HepG2 (cell line): ENCODE data around the gene ASB11.

Experiments
- U2AF2 ChIP-seq: fragments of 200-400 bp; formaldehyde crosslinking; IDR thresholded peaks from 2 replicates; pipeline ENCODE4 v1.6.1; 2017; ENCODE audit warnings: low read depth, mild to moderate bottlenecking, low read length
- TF ChIP-seq, protein P1 (sequence below): sonication (generic); formaldehyde crosslinking; IDR thresholded peaks from 2 replicates; pipeline ENCODE4 v1.5.0; 2020; ENCODE audit warnings: mild to moderate bottlenecking, missing genetic modification reagents, moderate library complexity

DNA sequence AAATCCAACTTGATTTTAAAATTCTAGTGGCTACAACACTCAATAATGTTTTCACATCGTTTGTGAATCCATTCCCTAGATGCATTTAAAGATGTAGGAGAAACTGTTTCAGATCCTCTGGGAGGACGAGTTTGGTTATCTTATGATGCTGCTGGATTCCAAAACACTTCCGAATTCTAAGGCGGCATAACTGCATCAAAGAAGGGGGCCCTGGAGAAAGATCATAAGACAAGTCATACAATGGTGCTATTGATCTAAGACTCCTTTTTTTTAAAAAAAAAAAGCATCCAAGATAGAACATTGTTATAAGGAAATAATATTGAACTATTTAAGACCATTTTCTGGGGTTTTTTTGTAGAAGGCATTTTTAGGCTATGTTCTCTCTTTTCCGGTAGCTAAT is 71.0 kb downstream of the ASB11 start:
- TF ChIP-seq, protein P1, sequence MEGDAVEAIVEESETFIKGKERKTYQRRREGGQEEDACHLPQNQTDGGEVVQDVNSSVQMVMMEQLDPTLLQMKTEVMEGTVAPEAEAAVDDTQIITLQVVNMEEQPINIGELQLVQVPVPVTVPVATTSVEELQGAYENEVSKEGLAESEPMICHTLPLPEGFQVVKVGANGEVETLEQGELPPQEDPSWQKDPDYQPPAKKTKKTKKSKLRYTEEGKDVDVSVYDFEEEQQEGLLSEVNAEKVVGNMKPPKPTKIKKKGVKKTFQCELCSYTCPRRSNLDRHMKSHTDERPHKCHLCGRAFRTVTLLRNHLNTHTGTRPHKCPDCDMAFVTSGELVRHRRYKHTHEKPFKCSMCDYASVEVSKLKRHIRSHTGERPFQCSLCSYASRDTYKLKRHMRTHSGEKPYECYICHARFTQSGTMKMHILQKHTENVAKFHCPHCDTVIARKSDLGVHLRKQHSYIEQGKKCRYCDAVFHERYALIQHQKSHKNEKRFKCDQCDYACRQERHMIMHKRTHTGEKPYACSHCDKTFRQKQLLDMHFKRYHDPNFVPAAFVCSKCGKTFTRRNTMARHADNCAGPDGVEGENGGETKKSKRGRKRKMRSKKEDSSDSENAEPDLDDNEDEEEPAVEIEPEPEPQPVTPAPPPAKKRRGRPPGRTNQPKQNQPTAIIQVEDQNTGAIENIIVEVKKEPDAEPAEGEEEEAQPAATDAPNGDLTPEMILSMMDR (CRISPR knock-in tag): no peak
- TF ChIP-seq U2AF2: no peak
